IMR-90 (cell line): Measurements from ENCODE around the gene MRPS25. TPM values are rescaled to one million over a fixed set of nuclear protein-coding genes. Genes with fewer than 3 reads are reported as not detected.

Experiments
- ATAC-seq: fragments of 200-7000 bp; cut with Tn5 transposase; 2 replicates; pipeline ENCODE4 v1.9.1; 2020; ENCODE audit warnings: low read depth, mild to moderate bottlenecking, moderate library complexity
- BruUV-seq: library from RNA; stranded (reverse); fragments of 400-500 nt; replicated peaks from 2 replicates; lab custom pipeline; 2021; lab: Mats Ljungman, UMichigan
- CTCF ChIA-PET: fragments of 300-600 bp; formaldehyde crosslinking; extraction: SDS; loops from one replicate; lab custom pipeline; 2021; ENCODE audit warnings: antibody characterized with exemption; lab: Yijun Ruan, JAX
- POLR2A ChIA-PET: fragments of 300-600 bp; sonication (Branson Sonifier 250); formaldehyde crosslinking; loops from one replicate; lab custom pipeline; 2022; ENCODE audit warnings: antibody characterized with exemption; ENCODE audit not compliant: unreplicated experiment; lab: Charles Lee
- DNase-seq: peaks from one replicate; pipeline ENCODE4 v3.0.0; 2013
- H2AFZ ChIP-seq: replicated peaks from 2 replicates; pipeline ENCODE3; 2013; ENCODE audit warnings: low read length, mild to moderate bottlenecking; ENCODE audit not compliant: poor library complexity
- H2AK5ac ChIP-seq: 2 replicates; pipeline ENCODE4 v1.6.1; 2013; ENCODE audit warnings: low read depth, low read length, inconsistent platforms
- H2AK9ac ChIP-seq: replicated peaks from 2 replicates; pipeline ENCODE3; 2013; ENCODE audit warnings: mild to moderate bottlenecking, low read depth, low read length, moderate library complexity; ENCODE audit not compliant: poor library complexity
- H2BK120ac ChIP-seq: 2 replicates; pipeline ENCODE4 v1.6.1; 2013; ENCODE audit warnings: low read depth, low read length, inconsistent platforms
- H2BK15ac ChIP-seq: 3 replicates; pipeline ENCODE4 v1.6.1; 2013; ENCODE audit warnings: low read depth, low read length, inconsistent platforms
- H2BK20ac ChIP-seq: 2 replicates; pipeline ENCODE4 v1.6.1; 2013; ENCODE audit warnings: low read depth, mild to moderate bottlenecking, inconsistent platforms, low read length, moderate library complexity
- H2BK5ac ChIP-seq: 2 replicates; pipeline ENCODE4 v1.6.1; 2013; ENCODE audit warnings: mild to moderate bottlenecking, low read depth, low read length, inconsistent platforms; ENCODE audit not compliant: poor library complexity, severe bottlenecking
- H3K14ac ChIP-seq: replicated peaks from 2 replicates; pipeline ENCODE4 v1.6.1; 2013; ENCODE audit warnings: low read depth, low read length, inconsistent platforms
- H3K18ac ChIP-seq: 2 replicates; pipeline ENCODE4 v1.6.1; 2013; ENCODE audit warnings: low read depth, low read length, control low read depth
- H3K23ac ChIP-seq: 2 replicates; pipeline ENCODE4 v1.6.1; 2013; ENCODE audit warnings: low read depth, low read length, inconsistent platforms
- H3K27ac ChIP-seq: 2 replicates; pipeline ENCODE4 v1.5.1; 2013; ENCODE audit warnings: mild to moderate bottlenecking, control low read depth, low read length; ENCODE audit not compliant: insufficient read depth
- H3K27me3 ChIP-seq: 2 replicates; pipeline ENCODE4 v1.6.1; 2013; ENCODE audit warnings: low read length; ENCODE audit not compliant: control insufficient read depth, insufficient read depth
- H3K36me3 ChIP-seq: 2 replicates; pipeline ENCODE4 v1.6.1; 2013; ENCODE audit warnings: low read length, mixed read lengths; ENCODE audit not compliant: control insufficient read depth, insufficient read depth
- H3K4ac ChIP-seq: 2 replicates; pipeline ENCODE4 v1.6.1; 2013; ENCODE audit warnings: low read depth, low read length, inconsistent platforms
- H3K4me1 ChIP-seq: 2 replicates; pipeline ENCODE4 v1.6.1; 2013; ENCODE audit warnings: low read length, mixed read lengths; ENCODE audit not compliant: control insufficient read depth, insufficient read depth
- H3K4me2 ChIP-seq: 2 replicates; pipeline ENCODE4 v1.6.1; 2013; ENCODE audit warnings: low read depth, mild to moderate bottlenecking, control low read depth, low read length, moderate library complexity
- H3K4me3 ChIP-seq: 2 replicates; pipeline ENCODE4 v1.5.1; 2013; ENCODE audit warnings: low read depth, mild to moderate bottlenecking, control low read depth, low read length, moderate library complexity; ENCODE audit not compliant: insufficient read depth
- H3K56ac ChIP-seq: 2 replicates; pipeline ENCODE4 v1.6.1; 2013; ENCODE audit warnings: low read length, inconsistent platforms; ENCODE audit not compliant: insufficient read depth; ENCODE audit errors: extremely low read depth
- H3K79me1 ChIP-seq, 2 experiments: 2 replicates each; pipeline ENCODE4 v1.6.1; 2013; ENCODE audit warnings: low read length in 2 of 2, inconsistent platforms in 1 of 2, low read depth in 1 of 2
- H3K9ac ChIP-seq: 2 replicates; pipeline ENCODE4 v1.6.1; 2013; ENCODE audit warnings: low read depth, low read length, control low read depth
- H3K9me1 ChIP-seq: 2 replicates; pipeline ENCODE4 v1.6.1; 2013; ENCODE audit warnings: low read length, inconsistent platforms; ENCODE audit not compliant: insufficient read depth
- H3K9me3 ChIP-seq: 2 replicates; pipeline ENCODE4 v1.6.1; 2013; ENCODE audit warnings: low read length; ENCODE audit not compliant: control insufficient read depth, insufficient read depth
- H4K20me1 ChIP-seq: 2 replicates; pipeline ENCODE4 v1.6.1; 2013; ENCODE audit warnings: low read length, inconsistent platforms; ENCODE audit not compliant: insufficient read depth
- H4K5ac ChIP-seq: 2 replicates; pipeline ENCODE4 v1.6.1; 2013; ENCODE audit warnings: mild to moderate bottlenecking, low read depth, low read length, control low read depth
- H4K8ac ChIP-seq, 2 experiments: 2 replicates each; pipeline ENCODE4 v1.6.1; 2013; ENCODE audit warnings: low read depth in 2 of 2, low read length in 2 of 2, control low read depth in 1 of 2, inconsistent platforms in 1 of 2
- H4K91ac ChIP-seq: 2 replicates; pipeline ENCODE4 v1.6.1; 2013; ENCODE audit warnings: low read depth, low read length, inconsistent platforms; ENCODE audit not compliant: insufficient read depth
- BHLHE40 ChIP-seq: fragments of 150-350 bp; IDR thresholded peaks from 2 replicates; pipeline ENCODE4 v1.6.1; 2016; ENCODE audit warnings: mild to moderate bottlenecking, low read depth, low read length
- CEBPB ChIP-seq: IDR thresholded peaks from 2 replicates; pipeline ENCODE4 v1.6.1; 2012; ENCODE audit warnings: low read depth, low read length, improper control_type of control experiment
- CHD1 ChIP-seq: IDR thresholded peaks from 2 replicates; pipeline ENCODE4 v1.6.1; 2012; ENCODE audit warnings: low read depth, low read length, improper control_type of control experiment
- CTCF ChIP-seq: conservative IDR thresholded peaks from 2 replicates; pipeline ENCODE4 v1.5.1; 2012; ENCODE audit warnings: mild to moderate bottlenecking, low read depth, low read length, improper control_type of control experiment
- ELK1 ChIP-seq: fragments of 150-350 bp; IDR thresholded peaks from 2 replicates; pipeline ENCODE4 v1.6.1; 2016; ENCODE audit warnings: low read depth, mild to moderate bottlenecking, low read length, moderate library complexity, borderline replicate concordance
- FOS ChIP-seq: fragments of 150-350 bp; IDR thresholded peaks from 2 replicates; pipeline ENCODE4 v1.6.1; 2016; ENCODE audit warnings: low read depth, low read length
- MAFK ChIP-seq: IDR thresholded peaks from 2 replicates; pipeline ENCODE4 v1.6.1; 2012; ENCODE audit warnings: low read depth, low read length, improper control_type of control experiment
- MAZ ChIP-seq: IDR thresholded peaks from 2 replicates; pipeline ENCODE4 v1.6.1; 2012; ENCODE audit warnings: low read depth, mild to moderate bottlenecking, low read length, improper control_type of control experiment, moderate library complexity, borderline replicate concordance
- MXI1 ChIP-seq: IDR thresholded peaks from 2 replicates; pipeline ENCODE4 v1.6.1; 2012; ENCODE audit warnings: low read depth, mild to moderate bottlenecking, low read length, moderate library complexity, borderline replicate concordance
- NFE2L2 ChIP-seq: fragments of 150-350 bp; IDR thresholded peaks from 2 replicates; pipeline ENCODE4 v1.6.1; 2016; ENCODE audit warnings: low read depth, mild to moderate bottlenecking, low read length
- POLR2A ChIP-seq: IDR thresholded peaks from 2 replicates; pipeline ENCODE4 v1.6.1; 2012; ENCODE audit warnings: mild to moderate bottlenecking, low read depth, low read length
- RAD21 ChIP-seq: IDR thresholded peaks from 2 replicates; pipeline ENCODE4 v1.6.1; 2012; ENCODE audit warnings: low read length, improper control_type of control experiment
- RCOR1 ChIP-seq: IDR thresholded peaks from 2 replicates; pipeline ENCODE4 v1.6.1; 2012; ENCODE audit warnings: mild to moderate bottlenecking, low read length, improper control_type of control experiment; ENCODE audit not compliant: insufficient replicate concordance
- RFX5 ChIP-seq: IDR thresholded peaks from 2 replicates; pipeline ENCODE4 v1.8.0; 2012; ENCODE audit warnings: low read depth, mild to moderate bottlenecking, low read length, moderate library complexity
- SMC3 ChIP-seq: fragments of 150-350 bp; IDR thresholded peaks from 2 replicates; pipeline ENCODE4 v1.6.1; 2016; ENCODE audit warnings: low read depth, mild to moderate bottlenecking, antibody characterized with exemption, low read length, moderate library complexity
- USF2 ChIP-seq: fragments of 150-350 bp; IDR thresholded peaks from 2 replicates; pipeline ENCODE4 v1.6.1; 2017; ENCODE audit warnings: mild to moderate bottlenecking, antibody characterized with exemption, low read length, low read depth
- WGBS, 2 experiments: methylation state at CpG; one replicate each; pipeline versions ENCODE4 v1.1.5 to v1.1.7; 2013; ENCODE audit warnings: missing lambda C conversion rate in 2 of 2; ENCODE audit not compliant: insufficient read length in 1 of 2; ENCODE audit errors: extremely low coverage in 2 of 2; 5-methylcytosine and 5-hydroxymethylcytosine counted together
- dilution Hi-C: fragments of 300-500 bp; cut with HindIII; formaldehyde crosslinking; loops from one replicate; pipeline ENCODE4 v1.14.3; 2018; ENCODE audit warnings: low sequenced_read_pairs; ENCODE audit not compliant: unreplicated experiment
- in situ Hi-C: fragments of 300-500 bp; cut with MboI; formaldehyde crosslinking; loops from 3 replicates; pipeline ENCODE4 v1.14.3; 2019; ENCODE audit warnings: low sequenced_read_pairs, inconsistent platforms, mixed read lengths
- intact Hi-C: fragments of 100-400 bp; cut with micrococcal nuclease; formaldehyde crosslinking; loops from 2 replicates; pipeline ENCODE4 v1.10.0; 2022
- polyA plus RNA-seq, 3 experiments: library from polyadenylated mRNA; depleted of rRNA; stranded (reverse); fragments of >200 nt; gene quantifications; 2 replicates each; pipeline ENCODE4 v1.2.3, GENCODE V29; 2012; ENCODE audit warnings: low replicate concordance in 1 of 3
- total RNA-seq: library from RNA; depleted of rRNA; stranded (reverse); fragments of >200 nt; gene quantifications from 2 replicates; pipeline ENCODE4 v1.2.3, GENCODE V29; 2012

MRPS25 gene
- total and polyA plus RNA-seq, 2 of the 4 experiments (the other 2 are of a cell fraction), result 9.0 to 20.8 TPM

GRCh38 chr3:15092686-15093085 lies 27.6 kb upstream of the MRPS25 start:
- no peak overlapping the region for H3K9ac ChIP-seq
- H3K27me3 ChIP-seq, result no peaks in the 10 kb centered on the region
- no peak overlapping the region for H3K18ac ChIP-seq
- in situ Hi-C loops, result no loop called here
- no peak overlapping the region for H4K5ac ChIP-seq
- intact Hi-C loops, result no loop called here
- no peak overlapping the region for H2BK5ac ChIP-seq
- H3K36me3 ChIP-seq, result peaks cover 20% of the 10 kb centered on the region
- no peak overlapping the region for H4K8ac ChIP-seq
- H4K20me1 ChIP-seq, result no peaks in the 10 kb centered on the region
- peaks cover 10 to 19% of the 10 kb centered on the region in 2 experiments for H3K79me1 ChIP-seq
- H2AK9ac ChIP-seq, result no peak overlapping the region
- H2AFZ ChIP-seq, result no peak overlapping the region
- H2BK120ac ChIP-seq, result no peak overlapping the region
- H3K4me1 ChIP-seq, result peaks cover 1% of the 10 kb centered on the region; the same call in 1 of the 2 replicates
- H3K56ac ChIP-seq, result no peak overlapping the region
- H4K91ac ChIP-seq, result no peak overlapping the region
- H3K4me3 ChIP-seq, result no peak overlapping the region
- H3K27ac ChIP-seq, result no peak overlapping the region
- no peaks in the 10 kb centered on the region for H3K9me1 ChIP-seq
- 80% methylated on average over 1 of the region's 1 CpG; no CpG with 5 or more reads in 1 of the 2 experiments for WGBS, 2 experiments
- ChIA-PET CTCF (interaction anchor here (1.3 kb wide), 1 partner anchor 11 kb away, joined by 3 read pairs; no protein-coding TSS in a partner anchor), POLR2A (no interaction called here)
- H3K4me2 ChIP-seq, result no peak overlapping the region
- no peak overlapping the region for H2BK20ac ChIP-seq
- DNase-seq (peak; percentile 35), ATAC-seq (peak; percentile 29; the same call in 1 of the 2 replicates)
- no peak for TF ChIP-seq CHD1
- no peak for TF ChIP-seq MXI1
- TF ChIP-seq MAZ, result no peak
- no peak for TF ChIP-seq CEBPB
- TF ChIP-seq NFE2L2, result no peak
- no peak for TF ChIP-seq CTCF
- no peak for TF ChIP-seq USF2
- no peak for TF ChIP-seq RFX5
- TF ChIP-seq BHLHE40, result no peak
- no peak for TF ChIP-seq MAFK
- TF ChIP-seq RCOR1, result no peak
- TF ChIP-seq SMC3, result no peak
- no peak for TF ChIP-seq FOS
- TF ChIP-seq POLR2A, result no peak
- TF ChIP-seq ELK1, result no peak
- no peak for TF ChIP-seq RAD21
- no TSS peak for BruUV-seq
- H2BK15ac ChIP-seq, result no peak overlapping the region
- H3K14ac ChIP-seq, result no peak overlapping the region
- no peaks in the 10 kb centered on the region for H3K9me3 ChIP-seq
- dilution Hi-C loops, result no loop called here
- H3K4ac ChIP-seq, result no peak overlapping the region
- no peak overlapping the region for H3K23ac ChIP-seq
- H2AK5ac ChIP-seq, result no peak overlapping the region
